Measurements from ENCODE around the gene PRG2.

The PRG2 gene

GRCh38 chr11:57391539-57391938, 1.1 kb upstream of the PRG2 start:
- in situ Hi-C loops (cut with HindIII; ENCODE audit: low pct_ligation_motif_present, low sequenced_read_pairs): no loop called here
- TF ChIP-seq CTCF (IDR thresholded peaks at IDR 0.05; ENCODE audit: low read depth, low read length, missing control alignments): no peak
- no peaks in the 10 kb centered on the region for H3K36me3 ChIP-seq (replicated peaks)
- no peak for DNase-seq
- H3K27ac ChIP-seq: no peak overlapping the region
- peaks cover 5% of the 10 kb centered on the region for H3K27me3 ChIP-seq (replicated peaks)
- H3K4me3 ChIP-seq (ENCODE audit: low read depth, low read length): no peak overlapping the region

- in situ Hi-C loops (cut with HindIII; ENCODE audit: low pct_ligation_motif_present, low sequenced_read_pairs): no loop called here
- H3K4me3 ChIP-seq (ENCODE audit: low read depth, low read length): no peak overlapping the region
- TF ChIP-seq CTCF (IDR thresholded peaks at IDR 0.05; ENCODE audit: low read depth, low read length, missing control alignments): no peak
Measured at GRCh38 chr11:57391111-57391510, 661 bp upstream of the PRG2 start.

GRCh38 chr11:57387289-57388030, 3.0 kb downstream of the PRG2 start:
- Histone ChIP-seq H3K27ac (no peak overlapping the region), H3K27me3 (replicated peaks) (peaks cover 5% of the 10 kb centered on the region), H3K4me3 (ENCODE audit: low read depth, low read length) (no peak overlapping the region), H3K36me3 (replicated peaks) (no peaks in the 10 kb centered on the region)
- DNase-seq: no peak
- TF ChIP-seq CTCF (IDR thresholded peaks at IDR 0.05; ENCODE audit: low read depth, low read length, missing control alignments): no peak
- in situ Hi-C loops (cut with HindIII; ENCODE audit: low pct_ligation_motif_present, low sequenced_read_pairs): no loop called here

More at GRCh38 chr11:57391111-57391510, 661 bp upstream of the PRG2 start:
- Histone ChIP-seq H3K27ac (no peak overlapping the region), H3K27me3 (replicated peaks) (peaks cover 5% of the 10 kb centered on the region), H3K36me3 (replicated peaks) (no peaks in the 10 kb centered on the region)
- no peak for DNase-seq

GRCh38 chr11:57386178-57386940, 4.1 kb downstream of the PRG2 start:
- in situ Hi-C loops (cut with HindIII; ENCODE audit: low pct_ligation_motif_present, low sequenced_read_pairs): no loop called here
- H3K36me3 ChIP-seq (replicated peaks): no peaks in the 10 kb centered on the region
- H3K27me3 ChIP-seq (replicated peaks): peaks cover 5% of the 10 kb centered on the region
- no peak for DNase-seq
- TF ChIP-seq CTCF (IDR thresholded peaks at IDR 0.05; ENCODE audit: low read depth, low read length, missing control alignments): no peak
- H3K27ac ChIP-seq: no peak overlapping the region
- no peak overlapping the region for H3K4me3 ChIP-seq (ENCODE audit: low read depth, low read length)

- TF ChIP-seq CTCF (IDR thresholded peaks at IDR 0.05; ENCODE audit: low read depth, low read length, missing control alignments): no peak
- DNase-seq: no peak
Measured at GRCh38 chr11:57380975-57381374, 9.5 kb downstream of the PRG2 start, which contains the start of gene PRG3. PRG3 (minus strand) TSS chr11:57381150; CDS start chr11:57380708, 442 bp downstream.

More at GRCh38 chr11:57380975-57381374, 9.5 kb downstream of the PRG2 start, which contains the start of gene PRG3:
- no peaks in the 10 kb centered on the region for H3K27me3 ChIP-seq (replicated peaks)
- H3K36me3 ChIP-seq (replicated peaks): no peaks in the 10 kb centered on the region
- H3K4me3 ChIP-seq (ENCODE audit: low read depth, low read length): no peak within 1 kb of the TSS
- no peak within 1 kb of the TSS for H3K27ac ChIP-seq
- in situ Hi-C loops (cut with HindIII; ENCODE audit: low pct_ligation_motif_present, low sequenced_read_pairs): no loop called here

All from brain microvascular endothelial cell (primary cell).